Hematopoietic multipotent progenitor cell treated with erythropoietin and hydrocortisone succinate and interleukin-3 and kit ligand, for 8 days (in vitro differentiated cells): ENCODE data around the gene HCFC1R1.
"Not testable (repeated sequence)": the region's sequence is repeated elsewhere in the genome, so short reads cannot be mapped to it uniquely, and the experiment has no call there.

Experiments
- DNase-seq: peaks from one replicate; pipeline ENCODE4 v3.0.0-alpha.2; 2015

The HCFC1R1 gene

GRCh38 chr16:3056336-3057180, 32.8 kb upstream of the HCFC1R1 start:
- DNase-seq: no peak

GRCh38 chr16:3055734-3056115, 32.0 kb upstream of the HCFC1R1 start:
- DNase-seq: not testable (repeated sequence)

GRCh38 chr16:3054965-3055733, 31.4 kb upstream of the HCFC1R1 start:
- DNase-seq: no peak

GRCh38 chr16:3053330-3053710, 29.6 kb upstream of the HCFC1R1 start:
- DNase-seq: not testable (repeated sequence)

GRCh38 chr16:3052571-3053329, 29.0 kb upstream of the HCFC1R1 start:
- not testable (repeated sequence) for DNase-seq

GRCh38 chr16:3051494-3051893, 27.8 kb upstream of the HCFC1R1 start:
- DNase-seq: no peak

GRCh38 chr16:3051009-3051408, 27.3 kb upstream of the HCFC1R1 start:
- DNase-seq: no peak

GRCh38 chr16:3050487-3050886, 26.7 kb upstream of the HCFC1R1 start:
- no peak for DNase-seq

GRCh38 chr16:3049921-3050481, 26.3 kb upstream of the HCFC1R1 start:
- no peak for DNase-seq

GRCh38 chr16:3047387-3047720, 23.6 kb upstream of the HCFC1R1 start:
- no peak for DNase-seq

- no peak for DNase-seq
Measured at GRCh38 chr16:3046641-3047386, 23.1 kb upstream of the HCFC1R1 start.

- DNase-seq: no peak
Measured at GRCh38 chr16:3045758-3046640, 22.3 kb upstream of the HCFC1R1 start, which contains the start of gene MMP25. Gene MMP25, plus strand, starts transcription at chr16:3046561. Its CDS starts 357 bp downstream, at chr16:3046918.

GRCh38 chr16:3044708-3045107, 21.0 kb upstream of the HCFC1R1 start:
- DNase-seq: no peak

- no peak for DNase-seq
Measured at GRCh38 chr16:3042376-3042775, 18.6 kb upstream of the HCFC1R1 start.

- DNase-seq: no peak
Measured at GRCh38 chr16:3038896-3039295, 15.2 kb upstream of the HCFC1R1 start.

- no peak for DNase-seq
Measured at GRCh38 chr16:3038256-3038655, 14.5 kb upstream of the HCFC1R1 start.

- no peak for DNase-seq
Measured at GRCh38 chr16:3036726-3037315, 13.1 kb upstream of the HCFC1R1 start, which contains the start of gene BICDL2. Gene BICDL2, minus strand, starts transcription at chr16:3036944. Its CDS starts 1,448 bp downstream, at chr16:3035496.

GRCh38 chr16:3035972-3036725, 12.4 kb upstream of the HCFC1R1 start:
- DNase-seq: no peak

- no peak for DNase-seq
Measured at GRCh38 chr16:3035289-3035971, 11.7 kb upstream of the HCFC1R1 start.
